Astrocyte (in vitro differentiated cells and primary cell): ENCODE results near the gene TNFRSF25. TPM values are rescaled to one million over a fixed set of nuclear protein-coding genes. Genes with fewer than 3 reads are reported as not detected.

ENCODE experiments used
- DNase-seq: peaks from one replicate; pipeline ENCODE4 v3.0.0-alpha.2; 2010; ENCODE audit warnings: low read depth
- FAIRE-seq: peaks from 2 replicates; lab custom pipeline; 2011; peaks lifted over from hg19 to GRCh38; lab: Jason Lieb, UNC
- H2AFZ ChIP-seq: 2 replicates; pipeline ENCODE4 v1.6.0; 2012; ENCODE audit warnings: low read depth, low read length, inconsistent platforms
- H3K27ac ChIP-seq: 2 replicates; pipeline ENCODE4 v1.5.1; 2011; ENCODE audit warnings: low read depth, low read length, inconsistent platforms
- H3K27me3 ChIP-seq: 2 replicates; pipeline ENCODE4 v1.6.0; 2011; ENCODE audit warnings: low read length, inconsistent platforms; ENCODE audit not compliant: insufficient read depth
- H3K36me3 ChIP-seq: 2 replicates; pipeline ENCODE4 v1.5.1; 2011; ENCODE audit warnings: low read length, inconsistent platforms; ENCODE audit not compliant: insufficient read depth
- H3K4me1 ChIP-seq: 2 replicates; pipeline ENCODE4 v1.5.1; 2011; ENCODE audit warnings: low read length, inconsistent platforms; ENCODE audit not compliant: insufficient read depth
- H3K4me2 ChIP-seq: 2 replicates; pipeline ENCODE4 v1.6.0; 2012; ENCODE audit warnings: low read length, inconsistent platforms
- H3K4me3 ChIP-seq: 2 replicates; pipeline ENCODE4 v1.5.1; 2011; ENCODE audit warnings: low read depth, mild to moderate bottlenecking, low read length, inconsistent platforms; ENCODE audit not compliant: insufficient read depth
- H3K79me2 ChIP-seq: 2 replicates; pipeline ENCODE4 v1.6.0; 2012; ENCODE audit warnings: mild to moderate bottlenecking, low read length, inconsistent platforms; ENCODE audit not compliant: insufficient read depth
- H3K9ac ChIP-seq: 2 replicates; pipeline ENCODE4 v1.6.0; 2012; ENCODE audit warnings: mild to moderate bottlenecking, low read length, inconsistent platforms
- H3K9me3 ChIP-seq: 2 replicates; pipeline ENCODE4 v1.5.1; 2012; ENCODE audit warnings: low read depth, mild to moderate bottlenecking, low read length, inconsistent platforms; ENCODE audit not compliant: insufficient read depth
- H4K20me1 ChIP-seq: 2 replicates; pipeline ENCODE4 v1.6.0; 2012; ENCODE audit warnings: low read length, inconsistent platforms; ENCODE audit not compliant: insufficient read depth
- H3K27ac Mint-ChIP-seq: one replicate; pipeline ENCODE4 v1.8.0; 2021; ENCODE audit warnings: mild to moderate bottlenecking, mixed read lengths; ENCODE audit not compliant: unreplicated experiment
- H3K27me3 Mint-ChIP-seq: one replicate; pipeline ENCODE4 v1.8.0; 2021; ENCODE audit warnings: low read depth, mixed read lengths; ENCODE audit not compliant: unreplicated experiment
- H3K36me3 Mint-ChIP-seq: one replicate; pipeline ENCODE4 v1.8.0; 2021; ENCODE audit warnings: low read depth, mixed read lengths; ENCODE audit not compliant: unreplicated experiment
- H3K4me1 Mint-ChIP-seq: one replicate; pipeline ENCODE4 v1.8.0; 2021; ENCODE audit warnings: low read depth, mixed read lengths; ENCODE audit not compliant: unreplicated experiment
- H3K4me3 Mint-ChIP-seq: one replicate; pipeline ENCODE4 v1.8.0; 2021; ENCODE audit warnings: mild to moderate bottlenecking, moderate library complexity, mixed read lengths; ENCODE audit not compliant: unreplicated experiment
- H3K9me3 Mint-ChIP-seq: one replicate; pipeline ENCODE4 v1.8.0; 2021; ENCODE audit warnings: mild to moderate bottlenecking, mixed read lengths; ENCODE audit not compliant: unreplicated experiment
- CTCF ChIP-seq: IDR thresholded peaks from 2 replicates; pipeline ENCODE4 v1.5.1; 2011; ENCODE audit warnings: low read depth, mild to moderate bottlenecking, inconsistent platforms, low read length, moderate library complexity; ENCODE audit not compliant: insufficient read depth
- EZH2 ChIP-seq: IDR thresholded peaks from 2 replicates; pipeline ENCODE4 v1.6.1; 2012; ENCODE audit warnings: mild to moderate bottlenecking, low read length, inconsistent platforms; ENCODE audit not compliant: insufficient read depth
- total RNA-seq: library from RNA; stranded (reverse); gene quantifications from 2 replicates; pipeline ENCODE4 v1.2.1, GENCODE V29; 2021

The TNFRSF25 gene
- total RNA-seq, 1 donor from 2014 or later = 18.8 TPM

- Histone ChIP-seq H3K36me3 (no peaks in the 10 kb centered on the region), H3K27me3 (peaks cover 57% of the 10 kb centered on the region), H3K9me3 (no peaks in the 10 kb centered on the region), H3K9ac (no peak overlapping the region), H3K79me2 (no peaks in the 10 kb centered on the region), H2AFZ (no peak overlapping the region), H3K4me2 (no peak overlapping the region), H3K27ac (no peak overlapping the region), H3K4me1 (peaks cover 19% of the 10 kb centered on the region), H3K4me3 (no peak overlapping the region), H4K20me1 (no peaks in the 10 kb centered on the region)
- peaks cover 52% of the 10 kb centered on the region for H3K27me3 Mint-ChIP-seq
- DNase-seq = no peak
- FAIRE-seq = no peak
- peaks cover 4% of the 10 kb centered on the region for H3K9me3 Mint-ChIP-seq
- peaks cover 5% of the 10 kb centered on the region for H3K36me3 Mint-ChIP-seq
- H3K4me1 Mint-ChIP-seq = peaks cover 3% of the 10 kb centered on the region
- H3K4me3 Mint-ChIP-seq = no peak overlapping the region
- no peak for TF ChIP-seq CTCF
- no peak for TF ChIP-seq EZH2
- no peak overlapping the region for H3K27ac Mint-ChIP-seq
Measured at GRCh38 chr1:6417961-6418667, 47.9 kb downstream of the TNFRSF25 start.

- Histone ChIP-seq H3K9me3 (no peaks in the 10 kb centered on the region), H3K27me3 (peaks cover 53% of the 10 kb centered on the region), H4K20me1 (no peaks in the 10 kb centered on the region), H3K9ac (no peak overlapping the region), H2AFZ (no peak overlapping the region), H3K27ac (no peak overlapping the region), H3K4me2 (no peak overlapping the region), H3K4me1 (peaks cover 19% of the 10 kb centered on the region), H3K36me3 (no peaks in the 10 kb centered on the region), H3K79me2 (no peaks in the 10 kb centered on the region), H3K4me3 (no peak overlapping the region)
- Mint-ChIP-seq H3K27me3 (peaks cover 41% of the 10 kb centered on the region), H3K27ac (no peak overlapping the region), H3K4me3 (no peak overlapping the region), H3K9me3 (peaks cover 4% of the 10 kb centered on the region), H3K4me1 (peaks cover 3% of the 10 kb centered on the region), H3K36me3 (peaks cover 5% of the 10 kb centered on the region)
- no peak for TF ChIP-seq EZH2
- no peak for TF ChIP-seq CTCF
- DNase-seq = no peak
- FAIRE-seq = no peak
Measured at GRCh38 chr1:6416906-6417305, 49.1 kb downstream of the TNFRSF25 start.

- H3K9ac ChIP-seq = no peak overlapping the region
- no peaks in the 10 kb centered on the region for H4K20me1 ChIP-seq
- H3K4me2 ChIP-seq = no peak overlapping the region
- H3K27ac Mint-ChIP-seq = no peak overlapping the region
- FAIRE-seq (no peak), DNase-seq (no peak)
- H3K4me1 ChIP-seq = peaks cover 19% of the 10 kb centered on the region
- peaks cover 36% of the 10 kb centered on the region for H3K27me3 Mint-ChIP-seq
- H3K9me3 ChIP-seq = no peaks in the 10 kb centered on the region
- H3K79me2 ChIP-seq = no peaks in the 10 kb centered on the region
- no peak for TF ChIP-seq EZH2
- TF ChIP-seq CTCF = no peak
- H2AFZ ChIP-seq = no peak overlapping the region
- no peaks in the 10 kb centered on the region for H3K36me3 ChIP-seq
- H3K4me3 Mint-ChIP-seq = no peak overlapping the region
- no peak overlapping the region for H3K27ac ChIP-seq
- no peak overlapping the region for H3K4me3 ChIP-seq
- peaks cover 52% of the 10 kb centered on the region for H3K27me3 ChIP-seq
- peaks cover 4% of the 10 kb centered on the region for H3K9me3 Mint-ChIP-seq
- peaks cover 3% of the 10 kb centered on the region for H3K4me1 Mint-ChIP-seq
- H3K36me3 Mint-ChIP-seq = peaks cover 5% of the 10 kb centered on the region
Measured at GRCh38 chr1:6416295-6416656, 49.7 kb downstream of the TNFRSF25 start.
